ENCODE data around the gene PRSS38. TPM values are rescaled to one million over a fixed set of nuclear protein-coding genes. Genes with fewer than 3 reads are reported as not detected.

The PRSS38 gene
- total and polyA plus RNA-seq, 2 donors from 2014 or later = not detected

DNA sequence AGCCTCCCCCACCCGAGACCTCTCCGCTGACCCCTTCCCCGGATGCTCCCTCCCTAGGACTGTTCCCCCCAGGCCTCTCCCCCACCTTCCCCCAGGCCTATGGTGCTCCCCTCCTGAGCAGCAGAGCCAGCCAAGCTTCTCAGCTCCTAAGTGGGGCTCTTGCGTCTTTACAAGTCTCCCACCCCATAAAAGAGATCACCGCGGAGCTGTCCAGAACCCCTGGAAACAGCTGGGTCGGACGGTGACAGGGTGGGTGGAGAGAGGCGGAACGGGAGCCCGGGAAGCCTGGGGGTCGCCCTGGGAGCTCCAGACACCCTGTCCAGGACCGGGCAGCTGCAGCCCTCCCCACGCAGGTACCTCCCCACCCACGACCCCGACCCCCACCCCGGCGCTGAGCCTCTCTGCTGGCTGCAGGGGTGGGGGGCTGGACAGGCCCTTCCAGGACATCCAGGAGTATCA, 71.1 kb downstream of the PRSS38 start:
- no peaks in the 10 kb centered on the region for H3K9me3 ChIP-seq (ENCODE audit: control insufficient read depth in 2 of 3, insufficient read depth in 1 of 3, low read length in 3 of 3)
- TF ChIP-seq CTCF (IDR thresholded peaks at IDR 0.05; ENCODE audit: borderline replicate concordance, extremely low read depth, insufficient read depth) = no peak
- H3K27ac ChIP-seq (ENCODE audit: low read depth in 2 of 2, low read length in 2 of 2) = no peak overlapping the region
- H3K4me1 ChIP-seq (ENCODE audit: control insufficient read depth in 2 of 3, insufficient read depth in 2 of 3, low read depth in 1 of 3, low read length in 3 of 3) = peaks cover 0 to 2% (median 0%) of the 10 kb centered on the region in 3 donors
- no peak overlapping the region for H3K9ac ChIP-seq (ENCODE audit: low read length in 3 of 3)
- peak; percentile 29 to 80 (median 60) for DNase-seq
- H3K4me3 ChIP-seq (ENCODE audit: low read length in 3 of 3) = no peak overlapping the region
- no peaks in the 10 kb centered on the region for H3K27me3 ChIP-seq (ENCODE audit: control insufficient read depth, insufficient read depth, low read length)
- no peaks in the 10 kb centered on the region for H3K36me3 ChIP-seq (ENCODE audit: control insufficient read depth in 2 of 3, insufficient read depth in 3 of 3, low read length in 3 of 3)
- intact Hi-C loops (cut with DNase I) = no loop called here
- no peak for FAIRE-seq

- H3K4me3 ChIP-seq (ENCODE audit: low read length in 3 of 3) = no peak overlapping the region
Observed at GRCh38 chr1:227886993-227887696, 71.7 kb downstream of the PRSS38 start.

DNA sequence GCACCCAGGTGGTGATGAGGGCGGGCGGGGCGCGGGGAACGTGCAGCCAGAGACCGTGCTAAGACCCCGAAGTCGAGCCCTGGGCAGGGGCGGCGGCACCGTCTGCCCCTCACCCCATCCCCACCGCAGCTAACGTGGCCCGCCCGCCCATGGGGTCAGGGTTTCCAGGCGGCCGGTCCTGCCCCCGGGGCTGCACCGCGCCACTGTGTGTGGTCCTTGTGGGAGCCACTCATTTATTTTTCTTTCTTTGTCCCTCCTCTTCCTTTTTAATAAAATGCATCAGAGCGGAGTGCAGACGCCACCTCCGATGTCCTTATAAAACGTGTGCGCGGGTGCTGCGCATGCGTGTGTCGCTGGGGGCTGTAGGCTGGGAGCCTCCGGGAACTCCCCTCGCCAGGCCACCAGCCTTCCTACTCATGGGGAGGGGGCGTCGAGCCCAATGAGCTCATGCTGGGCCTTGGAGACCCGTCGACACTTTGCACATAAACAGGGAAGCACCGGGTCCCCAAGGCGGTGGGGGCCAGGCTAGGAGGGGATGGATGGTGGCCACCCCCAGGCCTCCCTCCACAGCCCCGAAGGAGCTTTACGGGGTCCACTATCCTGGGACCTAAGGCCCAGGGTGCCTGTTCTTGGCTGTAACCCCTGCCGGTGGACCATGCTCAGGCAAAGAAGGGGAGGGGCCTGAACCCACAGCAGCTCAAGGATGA, 72.4 kb downstream of the PRSS38 start:
- peaks cover 0 to 2% (median 0%) of the 10 kb centered on the region in 3 donors for H3K4me1 ChIP-seq (ENCODE audit: control insufficient read depth in 2 of 3, insufficient read depth in 2 of 3, low read depth in 1 of 3, low read length in 3 of 3)
- no peak overlapping the region for H3K4me3 ChIP-seq (ENCODE audit: low read length in 3 of 3)
- DNase-seq (peak; percentile 73 to 90 (median 87)), FAIRE-seq (no peak)
- TF ChIP-seq CTCF (IDR thresholded peaks at IDR 0.05; ENCODE audit: borderline replicate concordance, extremely low read depth, insufficient read depth) = no peak
- H3K27ac ChIP-seq (ENCODE audit: low read depth in 2 of 2, low read length in 2 of 2) = peak overlapping the region in 1 of 2 donors; percentile 54
- no peak overlapping the region for H3K9ac ChIP-seq (ENCODE audit: low read length in 3 of 3)
- intact Hi-C loops (cut with DNase I) = no loop called here
- no peaks in the 10 kb centered on the region for H3K36me3 ChIP-seq (ENCODE audit: control insufficient read depth in 2 of 3, insufficient read depth in 3 of 3, low read length in 3 of 3)
- no peaks in the 10 kb centered on the region for H3K9me3 ChIP-seq (ENCODE audit: control insufficient read depth in 2 of 3, insufficient read depth in 1 of 3, low read length in 3 of 3)
- H3K27me3 ChIP-seq (ENCODE audit: control insufficient read depth, insufficient read depth, low read length) = no peaks in the 10 kb centered on the region

More at GRCh38 chr1:227886993-227887696, 71.7 kb downstream of the PRSS38 start:
- FAIRE-seq (no peak), DNase-seq (peak; percentile 76 to 92 (median 90))
- Histone ChIP-seq H3K4me1 (ENCODE audit: control insufficient read depth in 2 of 3, insufficient read depth in 2 of 3, low read depth in 1 of 3, low read length in 3 of 3) (peaks cover 0 to 2% (median 0%) of the 10 kb centered on the region in 3 donors), H3K27me3 (ENCODE audit: control insufficient read depth, insufficient read depth, low read length) (no peaks in the 10 kb centered on the region), H3K9me3 (ENCODE audit: control insufficient read depth in 2 of 3, insufficient read depth in 1 of 3, low read length in 3 of 3) (no peaks in the 10 kb centered on the region), H3K36me3 (ENCODE audit: control insufficient read depth in 2 of 3, insufficient read depth in 3 of 3, low read length in 3 of 3) (no peaks in the 10 kb centered on the region), H3K27ac (ENCODE audit: low read depth in 2 of 2, low read length in 2 of 2) (peak overlapping the region in 1 of 2 donors; percentile 54), H3K9ac (ENCODE audit: low read length in 3 of 3) (no peak overlapping the region)
- intact Hi-C loops (cut with DNase I) = no loop called here
- TF ChIP-seq CTCF (IDR thresholded peaks at IDR 0.05; ENCODE audit: borderline replicate concordance, extremely low read depth, insufficient read depth) = no peak
